MM.1S (cell line): ENCODE data around the gene SLC25A33.

ENCODE experiments used
- DNase-seq: peaks from one replicate; pipeline ENCODE4 v3.0.0-alpha.2; 2015
- H2AFZ ChIP-seq: fragments of 300-600 bp; sonication (generic); 2 replicates; pipeline ENCODE4 v1.6.0; 2016; ENCODE audit warnings: antibody characterized with exemption, low read length
- H3F3A ChIP-seq: fragments of 300-600 bp; sonication (generic); 2 replicates; pipeline ENCODE4 v1.6.1; 2016; ENCODE audit warnings: mild to moderate bottlenecking, antibody characterized with exemption, low read length, moderate library complexity, mixed read lengths; ENCODE audit not compliant: insufficient read depth
- H3K27ac ChIP-seq: fragments of 300-600 bp; sonication (generic); 2 replicates; pipeline ENCODE4 v1.5.1; 2016; ENCODE audit warnings: mild to moderate bottlenecking, low read length
- H3K27me3 ChIP-seq: fragments of 300-600 bp; sonication (generic); replicated peaks from 2 replicates; pipeline ENCODE4 v1.6.0; 2016; ENCODE audit warnings: low read length; ENCODE audit not compliant: insufficient read depth
- H3K36me3 ChIP-seq: fragments of 300-600 bp; sonication (generic); replicated peaks from 2 replicates; pipeline ENCODE4 v1.6.1; 2016; ENCODE audit warnings: mild to moderate bottlenecking, low read length, mixed read lengths; ENCODE audit not compliant: insufficient read depth
- H3K4me1 ChIP-seq: fragments of 300-600 bp; sonication (generic); 2 replicates; pipeline ENCODE4 v1.6.1; 2016; ENCODE audit warnings: low read length, mixed read lengths
- H3K4me2 ChIP-seq: fragments of 300-600 bp; sonication (generic); 2 replicates; pipeline ENCODE4 v1.6.0; 2016; ENCODE audit warnings: low read depth, low read length
- H3K4me3 ChIP-seq: fragments of 300-600 bp; sonication (generic); 2 replicates; pipeline ENCODE4 v1.5.1; 2016; ENCODE audit warnings: low read length, mixed read lengths
- H3K79me2 ChIP-seq: fragments of 300-600 bp; sonication (generic); 2 replicates; pipeline ENCODE4 v1.6.1; 2016; ENCODE audit warnings: mixed run types, low read length, mixed read lengths
- H3K9ac ChIP-seq: fragments of 300-600 bp; sonication (generic); 2 replicates; pipeline ENCODE4 v1.6.1; 2016; ENCODE audit warnings: low read length, mixed read lengths
- H3K9me2 ChIP-seq: fragments of 300-600 bp; sonication (generic); replicated peaks from 2 replicates; pipeline ENCODE4 v1.6.1; 2016; ENCODE audit warnings: mild to moderate bottlenecking, low read length, mixed read lengths; ENCODE audit not compliant: insufficient read depth
- H3K9me3 ChIP-seq: fragments of 300-600 bp; sonication (generic); replicated peaks from 2 replicates; pipeline ENCODE4 v1.6.1; 2016; ENCODE audit warnings: mild to moderate bottlenecking, low read length, mixed read lengths; ENCODE audit not compliant: insufficient read depth
- H4K20me1 ChIP-seq: fragments of 300-600 bp; sonication (generic); 2 replicates; pipeline ENCODE4 v1.6.1; 2016; ENCODE audit warnings: mild to moderate bottlenecking, low read length, moderate library complexity, mixed read lengths; ENCODE audit not compliant: insufficient read depth
- EZH2 ChIP-seq: fragments of 300-600 bp; sonication (generic); optimal IDR thresholded peaks from 2 replicates; pipeline ENCODE3; 2017; ENCODE audit warnings: low read depth, mild to moderate bottlenecking, antibody characterized with exemption, low read length, mixed read lengths
- EZH2phosphoT487 ChIP-seq: fragments of 300-600 bp; sonication (generic); IDR thresholded peaks from 2 replicates; pipeline ENCODE4 v1.6.1; 2018; ENCODE audit warnings: antibody characterized with exemption, low read length
- TF ChIP-seq, protein P1 (sequence below): fragments of 300-600 bp; sonication (generic); IDR thresholded peaks from 2 replicates; pipeline ENCODE4 v1.5.1; 2016; ENCODE audit warnings: antibody characterized with exemption, low read length, mixed read lengths

SLC25A33 gene

DNA sequence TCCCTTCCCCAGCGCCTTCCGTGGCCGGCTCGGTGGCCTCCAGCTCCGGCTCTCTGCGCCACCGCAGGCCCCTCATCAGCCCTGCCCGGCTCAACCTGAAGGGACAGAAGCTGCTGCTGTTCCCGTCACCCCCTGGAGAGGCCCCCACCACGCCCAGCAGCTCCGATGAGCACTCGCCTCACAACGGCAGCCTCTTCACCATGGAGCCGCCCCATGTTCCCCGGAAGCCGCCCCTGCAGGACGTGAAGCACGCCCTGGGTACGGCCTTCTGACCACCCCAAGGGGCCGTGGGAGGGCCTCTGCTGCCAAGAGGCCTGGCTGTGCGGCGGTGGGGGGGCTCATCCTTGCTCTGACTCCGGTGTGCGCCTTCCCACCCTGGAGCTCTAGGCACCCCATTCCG, 71.3 kb downstream of the SLC25A33 start:
- Histone ChIP-seq H4K20me1 (no peaks in the 10 kb centered on the region), H3K4me1 (no peaks in the 10 kb centered on the region), H3K4me2 (no peak overlapping the region), H3K4me3 (no peak overlapping the region), H3K9ac (no peak overlapping the region), H3K9me3 (no peaks in the 10 kb centered on the region), H3K9me2 (no peaks in the 10 kb centered on the region), H2AFZ (no peak overlapping the region), H3F3A (no peaks in the 10 kb centered on the region), H3K36me3 (no peaks in the 10 kb centered on the region), H3K27me3 (no peaks in the 10 kb centered on the region), H3K79me2 (no peaks in the 10 kb centered on the region), H3K27ac (no peak overlapping the region)
- DNase-seq = no peak
- TF ChIP-seq EZH2 (no peak), EZH2phosphoT487 (no peak)
- TF ChIP-seq, protein P1, sequence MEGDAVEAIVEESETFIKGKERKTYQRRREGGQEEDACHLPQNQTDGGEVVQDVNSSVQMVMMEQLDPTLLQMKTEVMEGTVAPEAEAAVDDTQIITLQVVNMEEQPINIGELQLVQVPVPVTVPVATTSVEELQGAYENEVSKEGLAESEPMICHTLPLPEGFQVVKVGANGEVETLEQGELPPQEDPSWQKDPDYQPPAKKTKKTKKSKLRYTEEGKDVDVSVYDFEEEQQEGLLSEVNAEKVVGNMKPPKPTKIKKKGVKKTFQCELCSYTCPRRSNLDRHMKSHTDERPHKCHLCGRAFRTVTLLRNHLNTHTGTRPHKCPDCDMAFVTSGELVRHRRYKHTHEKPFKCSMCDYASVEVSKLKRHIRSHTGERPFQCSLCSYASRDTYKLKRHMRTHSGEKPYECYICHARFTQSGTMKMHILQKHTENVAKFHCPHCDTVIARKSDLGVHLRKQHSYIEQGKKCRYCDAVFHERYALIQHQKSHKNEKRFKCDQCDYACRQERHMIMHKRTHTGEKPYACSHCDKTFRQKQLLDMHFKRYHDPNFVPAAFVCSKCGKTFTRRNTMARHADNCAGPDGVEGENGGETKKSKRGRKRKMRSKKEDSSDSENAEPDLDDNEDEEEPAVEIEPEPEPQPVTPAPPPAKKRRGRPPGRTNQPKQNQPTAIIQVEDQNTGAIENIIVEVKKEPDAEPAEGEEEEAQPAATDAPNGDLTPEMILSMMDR = no peak

DNA sequence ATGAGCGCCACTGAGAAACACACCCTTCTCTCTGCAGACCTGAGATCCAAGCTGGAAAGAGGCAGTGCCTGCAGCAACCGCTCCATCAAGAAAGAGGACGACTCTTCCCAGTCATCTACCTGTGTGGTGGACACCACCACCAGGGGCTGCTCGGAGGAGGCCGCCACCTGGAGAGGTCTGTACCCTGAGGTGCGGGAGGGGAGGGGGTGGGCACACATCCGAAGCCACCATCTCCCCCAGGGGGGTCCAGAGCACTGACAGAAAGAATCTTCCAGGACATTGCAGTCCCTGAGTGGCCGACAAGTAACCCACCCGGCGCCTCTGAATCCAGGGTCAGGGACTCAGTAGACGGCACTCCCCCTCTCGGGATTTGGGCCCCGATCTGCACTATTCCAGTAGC, 72.5 kb downstream of the SLC25A33 start:
- H3K9me3 ChIP-seq = no peaks in the 10 kb centered on the region
- H3F3A ChIP-seq = no peaks in the 10 kb centered on the region
- no peak for DNase-seq
- H2AFZ ChIP-seq = no peak overlapping the region
- peaks cover 1% of the 10 kb centered on the region; the same call in 1 of the 2 replicates for H3K27me3 ChIP-seq
- no peaks in the 10 kb centered on the region for H4K20me1 ChIP-seq
- no peaks in the 10 kb centered on the region for H3K36me3 ChIP-seq
- TF ChIP-seq EZH2 (no peak), EZH2phosphoT487 (no peak)
- TF ChIP-seq, protein P1 = no peak
- no peak overlapping the region for H3K4me3 ChIP-seq
- H3K27ac ChIP-seq = no peak overlapping the region
- no peaks in the 10 kb centered on the region for H3K79me2 ChIP-seq
- H3K4me1 ChIP-seq = no peaks in the 10 kb centered on the region
- H3K4me2 ChIP-seq = no peak overlapping the region
- H3K9ac ChIP-seq = no peak overlapping the region
- no peaks in the 10 kb centered on the region for H3K9me2 ChIP-seq

DNA sequence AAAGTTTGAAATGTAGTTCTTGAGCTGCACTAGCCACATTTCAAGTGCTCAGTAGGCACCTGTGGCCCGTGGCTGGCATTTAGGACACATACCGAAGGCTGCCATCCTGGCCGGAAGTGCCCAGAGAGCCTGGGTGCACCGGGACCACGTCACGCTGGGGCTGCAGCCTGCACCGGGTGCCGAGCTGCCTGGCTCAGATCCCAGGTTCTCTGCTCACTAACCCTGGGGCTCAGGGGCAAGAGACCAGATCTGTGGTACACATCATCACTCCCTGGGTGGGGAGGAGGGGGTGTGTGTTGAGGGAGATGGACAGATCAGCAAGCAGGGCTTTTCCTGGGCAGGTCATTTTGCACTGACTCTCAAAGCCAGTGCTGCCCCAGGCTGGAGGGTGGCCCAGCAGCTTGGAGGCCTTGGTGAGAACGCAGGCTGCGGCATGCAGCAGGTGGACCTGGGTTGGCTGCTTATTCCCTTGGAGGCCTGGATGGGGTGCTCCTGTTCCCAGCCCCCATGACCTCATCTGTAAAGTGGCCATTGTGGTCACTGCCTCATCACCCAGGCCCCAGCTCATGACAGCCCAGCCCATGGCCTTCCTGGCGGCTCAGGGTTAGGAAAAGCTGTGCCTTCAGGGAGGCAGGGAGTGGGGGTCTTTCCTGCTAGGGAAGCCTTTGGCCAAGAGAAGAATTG, 73.0 kb downstream of the SLC25A33 start:
- Histone ChIP-seq H3K9me3 (no peaks in the 10 kb centered on the region), H3K4me3 (no peak overlapping the region), H3K9me2 (no peaks in the 10 kb centered on the region), H3K79me2 (no peaks in the 10 kb centered on the region), H3F3A (no peaks in the 10 kb centered on the region), H3K27ac (no peak overlapping the region), H4K20me1 (no peaks in the 10 kb centered on the region), H3K4me2 (no peak overlapping the region), H3K27me3 (peaks cover 4% of the 10 kb centered on the region; the same call in 1 of the 2 replicates), H3K4me1 (no peaks in the 10 kb centered on the region), H2AFZ (no peak overlapping the region), H3K9ac (no peak overlapping the region), H3K36me3 (no peaks in the 10 kb centered on the region)
- no peak for TF ChIP-seq EZH2
- DNase-seq = no peak
